Endothelial cell of umbilical vein (primary cell): ENCODE data around the gene RAPGEF3.

Experiments used
- EZH2 ChIP-seq: IDR thresholded peaks from 2 replicates; pipeline ENCODE4 v1.6.1; 2012; ENCODE audit warnings: borderline replicate concordance, low read depth, mild to moderate bottlenecking, moderate library complexity, low read length, inconsistent platforms; ENCODE audit not compliant: severe bottlenecking
- FOS ChIP-seq: IDR thresholded peaks from 2 replicates; pipeline ENCODE4 v1.6.1; 2011; ENCODE audit warnings: mild to moderate bottlenecking, low read length, moderate library complexity, borderline replicate concordance; ENCODE audit not compliant: insufficient read depth
- GATA2 ChIP-seq: IDR thresholded peaks from 2 replicates; pipeline ENCODE4 v1.7.0; 2011; ENCODE audit warnings: low read depth, mild to moderate bottlenecking, moderate library complexity, mixed read lengths, low read length; ENCODE audit not compliant: insufficient read length, insufficient read depth
- JUN ChIP-seq: IDR thresholded peaks from 2 replicates; pipeline ENCODE4 v1.6.1; 2011; ENCODE audit warnings: borderline replicate concordance, low read depth; ENCODE audit not compliant: insufficient read length, insufficient read depth
- MYC ChIP-seq: IDR thresholded peaks from one replicate; pipeline ENCODE4 v1.6.1; 2011; ENCODE audit warnings: mild to moderate bottlenecking, low read depth, low read length
- POLR2A ChIP-seq: IDR thresholded peaks from 2 replicates; pipeline ENCODE4 v1.6.1; 2012; ENCODE audit warnings: low read depth, mild to moderate bottlenecking, control low read depth, low read length
- POLR2AphosphoS5 ChIP-seq: IDR thresholded peaks from 2 replicates; pipeline ENCODE4 v1.6.1; 2012; ENCODE audit warnings: low read depth, mild to moderate bottlenecking, control low read depth, low read length, moderate library complexity; ENCODE audit not compliant: insufficient read depth
- TF ChIP-seq, protein P1 (sequence below), 2 donors: IDR thresholded peaks; 1 replicate in 1 of 2; 2 replicates in 1 of 2; pipeline ENCODE4 v1.5.1; 2011; ENCODE audit warnings: low read length in 2 of 2, mild to moderate bottlenecking in 2 of 2, moderate library complexity in 2 of 2, control low read depth in 1 of 2, inconsistent platforms in 1 of 2, low read depth in 1 of 2; ENCODE audit not compliant: insufficient read depth in 1 of 2; ENCODE audit errors: extremely low read depth in 1 of 2
- TF ChIP-seq, protein P2 (sequence below): IDR thresholded peaks from 2 replicates; pipeline ENCODE4 v1.6.1; 2011; ENCODE audit not compliant: insufficient read depth, insufficient read length

DNA sequence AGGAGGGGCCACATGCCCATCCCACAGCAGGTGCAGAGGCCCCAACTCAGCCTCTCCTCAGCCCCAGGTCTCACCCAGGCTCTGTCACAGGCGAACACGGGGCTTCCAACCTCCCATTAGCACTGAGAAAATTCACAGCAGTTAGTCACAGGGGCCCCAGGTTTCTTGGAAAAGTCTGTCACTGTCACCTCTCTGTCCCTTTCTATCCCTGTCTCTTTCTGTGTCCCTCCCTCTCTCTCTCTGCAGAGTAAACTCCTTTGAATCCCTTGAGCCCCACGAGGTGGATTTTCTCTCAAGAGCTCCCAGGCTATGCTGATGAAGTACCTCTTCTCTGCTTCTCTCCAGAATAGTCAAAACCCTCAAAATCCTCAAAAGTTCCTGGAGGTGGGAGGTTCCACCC, 19.4 kb downstream of the RAPGEF3 start:
- TF ChIP-seq, protein P1, sequence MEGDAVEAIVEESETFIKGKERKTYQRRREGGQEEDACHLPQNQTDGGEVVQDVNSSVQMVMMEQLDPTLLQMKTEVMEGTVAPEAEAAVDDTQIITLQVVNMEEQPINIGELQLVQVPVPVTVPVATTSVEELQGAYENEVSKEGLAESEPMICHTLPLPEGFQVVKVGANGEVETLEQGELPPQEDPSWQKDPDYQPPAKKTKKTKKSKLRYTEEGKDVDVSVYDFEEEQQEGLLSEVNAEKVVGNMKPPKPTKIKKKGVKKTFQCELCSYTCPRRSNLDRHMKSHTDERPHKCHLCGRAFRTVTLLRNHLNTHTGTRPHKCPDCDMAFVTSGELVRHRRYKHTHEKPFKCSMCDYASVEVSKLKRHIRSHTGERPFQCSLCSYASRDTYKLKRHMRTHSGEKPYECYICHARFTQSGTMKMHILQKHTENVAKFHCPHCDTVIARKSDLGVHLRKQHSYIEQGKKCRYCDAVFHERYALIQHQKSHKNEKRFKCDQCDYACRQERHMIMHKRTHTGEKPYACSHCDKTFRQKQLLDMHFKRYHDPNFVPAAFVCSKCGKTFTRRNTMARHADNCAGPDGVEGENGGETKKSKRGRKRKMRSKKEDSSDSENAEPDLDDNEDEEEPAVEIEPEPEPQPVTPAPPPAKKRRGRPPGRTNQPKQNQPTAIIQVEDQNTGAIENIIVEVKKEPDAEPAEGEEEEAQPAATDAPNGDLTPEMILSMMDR (IDR thresholded peaks at IDR 0.05; ENCODE audit: extremely low read depth in 1 of 2, insufficient read depth in 1 of 2, low read depth in 1 of 2, low read length in 2 of 2) = no peak
- no peak for TF ChIP-seq POLR2A
- TF ChIP-seq POLR2AphosphoS5 = no peak
- TF ChIP-seq FOS = no peak
- no peak for TF ChIP-seq EZH2
- no peak for TF ChIP-seq JUN
- TF ChIP-seq, protein P2, sequence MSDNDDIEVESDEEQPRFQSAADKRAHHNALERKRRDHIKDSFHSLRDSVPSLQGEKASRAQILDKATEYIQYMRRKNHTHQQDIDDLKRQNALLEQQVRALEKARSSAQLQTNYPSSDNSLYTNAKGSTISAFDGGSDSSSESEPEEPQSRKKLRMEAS = no peak
- no peak for TF ChIP-seq GATA2
- no peak for TF ChIP-seq MYC
